GM18508 (cell line): ENCODE measurements around the gene KBTBD6.
"Not testable (repeated sequence)": the region's sequence is repeated elsewhere in the genome, so short reads cannot be mapped to it uniquely, and the experiment has no call there.

Experiments used
- ATAC-seq: cut with Tn5 transposase; IDR thresholded peaks from one replicate; pipeline ENCODE4 v1.9.1; 2021; ENCODE audit warnings: moderate number of reproducible peaks; ENCODE audit not compliant: insufficient read depth, unreplicated experiment

The KBTBD6 gene

GRCh38 chr13:41132512-41133152 lies at the start of gene KBTBD6:
Gene KBTBD6, minus strand, starts transcription at chr13:41132802. Its CDS starts 291 bp downstream, at chr13:41132511.
- ATAC-seq = peak; percentile 90

GRCh38 chr13:41182231-41182630 lies 49.6 kb upstream of the KBTBD6 start:
- ATAC-seq = no peak

GRCh38 chr13:41179593-41180250 lies 47.1 kb upstream of the KBTBD6 start:
- no peak for ATAC-seq

- no peak for ATAC-seq
These were observed 45.4 kb upstream of the KBTBD6 start for GRCh38 chr13:41178040-41178439.

- ATAC-seq = no peak
These were observed 45.0 kb upstream of the KBTBD6 start for GRCh38 chr13:41177616-41178015.

GRCh38 chr13:41175576-41175975 lies 43.0 kb upstream of the KBTBD6 start:
- ATAC-seq = not testable (repeated sequence)

- no peak for ATAC-seq
These were observed 29.5 kb upstream of the KBTBD6 start for GRCh38 chr13:41162151-41162550.

GRCh38 chr13:41159174-41159573 lies 26.6 kb upstream of the KBTBD6 start:
- ATAC-seq = no peak

GRCh38 chr13:41157048-41157717 lies 24.6 kb upstream of the KBTBD6 start:
- ATAC-seq = no peak

- ATAC-seq = no peak
These were observed 24.0 kb upstream of the KBTBD6 start for GRCh38 chr13:41156620-41157019.

GRCh38 chr13:41154042-41154441 lies 21.4 kb upstream of the KBTBD6 start:
- no peak for ATAC-seq

GRCh38 chr13:41152005-41152404 lies 19.4 kb upstream of the KBTBD6 start:
- ATAC-seq = no peak

- ATAC-seq = no peak
These were observed 17.5 kb upstream of the KBTBD6 start for GRCh38 chr13:41150058-41150457.

GRCh38 chr13:41148419-41149283 lies 16.0 kb upstream of the KBTBD6 start:
- ATAC-seq = no peak

GRCh38 chr13:41145136-41145908 lies 12.7 kb upstream of the KBTBD6 start:
- no peak for ATAC-seq

GRCh38 chr13:41144576-41144975 lies 12.0 kb upstream of the KBTBD6 start:
- no peak for ATAC-seq

GRCh38 chr13:41139296-41139966 lies 6.8 kb upstream of the KBTBD6 start:
- ATAC-seq = no peak

GRCh38 chr13:41137951-41138350 lies 5.3 kb upstream of the KBTBD6 start:
- no peak for ATAC-seq

GRCh38 chr13:41137241-41137640 lies 4.6 kb upstream of the KBTBD6 start:
- ATAC-seq = no peak
